Measurements from ENCODE around the gene HSPA4.

HSPA4 gene

DNA sequence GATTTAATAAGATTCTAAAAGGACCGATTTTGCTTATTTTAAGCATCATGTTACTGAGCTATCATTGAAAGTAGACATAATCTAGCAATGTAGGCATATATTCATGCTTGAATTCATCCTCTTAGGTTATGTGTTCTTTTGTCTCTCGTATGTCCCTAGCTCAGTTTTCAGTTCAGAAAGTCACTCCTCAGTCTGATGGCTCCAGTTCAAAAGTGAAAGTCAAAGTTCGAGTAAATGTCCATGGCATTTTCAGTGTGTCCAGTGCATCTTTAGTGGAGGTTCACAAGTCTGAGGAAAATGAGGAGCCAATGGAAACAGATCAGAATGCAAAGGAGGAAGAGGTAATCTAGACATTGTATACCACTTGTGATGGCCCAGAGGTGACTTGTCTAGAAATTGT is 39.2 kb downstream of the HSPA4 start:
- DNase-seq (ENCODE audit: low read depth in 2 of 2) = no peak

DNA sequence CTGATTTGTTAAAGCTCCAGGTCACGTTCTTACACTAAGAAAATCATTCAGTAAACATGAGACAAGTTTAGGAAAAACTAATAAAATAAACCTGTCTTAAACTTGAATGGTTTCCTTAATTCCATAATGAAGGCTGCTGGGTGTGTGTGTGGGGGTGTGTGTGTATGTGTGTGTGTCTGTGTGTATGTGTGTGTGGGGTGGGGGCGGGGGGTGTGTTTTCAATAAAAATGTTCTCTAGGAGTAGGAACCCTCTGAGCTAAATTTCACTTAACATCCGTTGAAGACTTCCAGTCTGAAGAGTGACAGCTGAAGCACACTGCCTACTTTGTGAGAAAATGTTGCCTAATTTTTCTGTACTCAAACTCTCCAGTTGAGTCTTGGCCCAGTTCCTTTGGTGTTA is 54.5 kb downstream of the HSPA4 start:
- DNase-seq (ENCODE audit: low read depth in 2 of 2) = no peak

DNA sequence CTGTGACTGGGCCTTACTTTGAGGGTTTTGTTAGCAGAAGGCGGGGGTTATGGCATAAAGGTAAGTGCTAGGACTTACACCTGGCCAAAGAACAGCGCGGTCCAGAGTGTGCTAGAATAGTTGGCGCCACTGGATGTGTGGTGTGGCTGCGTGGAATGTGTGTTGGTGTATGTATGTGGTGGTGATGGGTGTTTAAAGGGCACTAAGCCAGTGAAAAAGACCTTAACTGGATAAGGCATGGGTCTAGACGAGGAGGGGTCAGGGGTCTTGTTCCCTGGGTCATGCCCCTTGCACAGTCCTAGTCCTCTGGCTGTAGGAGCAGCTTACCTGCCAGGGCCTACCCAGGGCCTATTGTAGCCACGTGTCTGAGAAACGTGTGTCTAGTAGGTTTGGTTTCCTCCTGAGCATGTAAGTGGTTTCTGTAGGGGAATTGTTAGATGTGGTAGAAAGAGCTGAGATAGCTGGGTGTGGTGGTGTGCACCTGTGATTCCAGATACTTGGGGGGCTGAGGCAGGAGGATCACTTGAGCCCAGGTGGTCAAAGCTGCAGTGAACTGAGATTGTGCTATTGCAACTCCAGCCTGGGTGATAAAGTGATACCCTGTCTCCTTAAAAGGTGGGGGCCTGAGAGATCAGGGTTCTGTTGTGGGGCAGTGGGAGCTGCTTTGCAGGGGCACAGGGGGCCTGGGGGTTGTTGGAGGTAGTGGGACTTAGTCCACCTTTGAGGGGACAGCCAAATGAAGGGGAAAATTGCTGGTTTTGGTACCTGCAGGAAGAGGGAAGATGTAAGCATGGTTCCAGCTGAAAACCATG is 55.2 kb downstream of the HSPA4 start:
- no peak for DNase-seq (ENCODE audit: low read depth in 2 of 2)

DNA sequence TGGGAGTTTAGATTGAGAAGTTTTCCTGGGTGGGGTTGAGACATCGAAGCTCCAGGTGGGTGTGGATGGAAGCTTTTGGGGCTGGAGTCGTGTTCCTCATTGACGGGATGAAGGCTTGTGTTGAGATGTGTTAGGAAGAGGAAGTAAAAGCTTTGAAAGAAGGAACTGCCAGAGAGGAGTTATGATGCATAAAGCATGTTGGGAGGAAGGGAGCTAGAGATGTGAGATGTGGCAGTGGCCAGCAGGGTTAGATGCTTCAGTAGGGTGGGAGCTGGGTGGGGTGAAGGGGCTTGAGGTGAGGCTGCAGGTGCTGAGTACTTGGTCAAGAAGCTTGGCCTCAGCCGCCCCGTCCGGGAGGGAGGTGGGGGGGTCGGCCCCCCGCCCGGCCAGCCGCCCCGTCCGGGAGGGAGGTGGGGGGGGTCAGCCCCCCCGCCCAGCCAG is 56.7 kb downstream of the HSPA4 start:
- no peak for DNase-seq (ENCODE audit: low read depth in 2 of 2)

DNA sequence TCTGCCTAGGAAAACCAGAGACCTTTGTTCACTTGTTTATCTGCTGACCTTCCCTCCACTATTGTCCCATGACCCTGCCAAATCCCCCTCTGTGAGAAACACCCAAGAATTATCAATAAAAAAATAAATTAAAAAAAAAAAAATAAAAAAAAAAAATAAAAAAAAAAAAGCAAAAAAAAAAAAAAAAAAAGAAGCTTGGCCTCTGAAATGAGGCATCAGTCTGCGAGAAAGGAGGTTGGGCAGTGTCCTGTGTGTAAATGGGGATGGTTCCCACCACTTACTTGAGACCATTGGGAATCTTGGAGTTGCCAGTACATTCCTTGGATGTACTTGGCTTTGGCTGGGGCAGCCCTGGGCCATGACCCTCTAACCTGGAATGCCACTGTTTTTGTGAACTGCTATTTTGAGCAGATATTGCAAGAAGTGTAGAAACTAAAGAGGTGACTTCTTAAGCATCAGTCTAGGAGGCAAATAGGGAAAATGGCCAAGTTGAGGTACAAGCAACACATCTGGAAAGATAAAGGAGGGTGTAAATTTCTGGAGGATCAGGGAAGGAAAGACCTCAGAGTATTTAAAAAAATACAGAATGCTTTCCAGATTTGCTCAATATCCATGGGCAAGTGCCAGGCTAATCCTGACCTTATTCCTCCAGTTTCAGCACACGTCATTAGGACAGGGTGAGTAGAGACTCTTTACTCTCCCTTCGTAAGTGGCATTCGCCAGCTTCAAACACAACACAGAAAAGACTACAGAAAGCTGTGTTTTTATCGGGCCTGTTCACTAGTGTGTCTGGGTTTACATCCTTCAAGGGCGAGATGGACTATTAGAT is 58.1 kb downstream of the HSPA4 start:
- DNase-seq (ENCODE audit: low read depth in 2 of 2) = no peak

DNA sequence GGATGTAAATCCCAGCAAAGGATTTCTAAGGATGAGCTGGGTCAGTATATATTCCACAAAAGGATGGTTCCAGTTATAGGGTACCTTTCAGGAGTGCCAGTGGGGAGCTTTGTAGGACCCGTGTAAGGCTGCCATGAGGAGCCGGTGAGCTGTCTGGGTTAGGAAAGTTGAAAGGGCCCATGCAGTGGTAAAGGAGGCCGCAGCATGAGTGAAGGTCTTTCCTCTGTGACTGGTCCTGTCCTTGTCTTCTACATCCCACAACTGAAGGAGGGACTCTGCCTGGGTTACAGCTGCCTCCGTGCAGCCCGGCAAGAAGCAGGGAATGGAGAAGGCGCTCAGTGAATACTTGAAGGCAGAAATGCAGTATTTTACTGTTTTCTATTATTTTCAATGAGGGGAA is 58.9 kb downstream of the HSPA4 start:
- DNase-seq (ENCODE audit: low read depth in 2 of 2) = no peak

DNA sequence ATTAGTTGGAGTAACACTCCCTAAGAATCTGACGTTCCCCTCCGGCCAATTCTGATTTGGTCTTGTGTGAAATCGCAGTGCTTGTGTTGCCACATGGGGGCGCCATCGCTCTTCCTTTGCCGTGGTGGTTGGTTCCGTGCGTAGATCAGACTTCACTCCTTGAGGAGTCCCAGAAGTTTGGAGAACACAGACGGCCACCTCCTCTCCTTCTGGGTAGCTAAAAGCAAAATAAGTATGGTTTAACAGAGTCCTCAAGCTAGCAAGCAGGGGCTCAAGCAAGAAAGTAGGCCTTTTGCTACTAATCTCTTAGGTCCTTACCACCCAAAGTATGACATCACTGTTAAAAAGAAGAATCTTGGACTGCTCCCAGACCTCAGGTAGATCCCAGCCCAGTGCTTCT is 59.5 kb downstream of the HSPA4 start:
- DNase-seq (ENCODE audit: low read depth in 2 of 2) = peak; percentile 55 to 69

DNA sequence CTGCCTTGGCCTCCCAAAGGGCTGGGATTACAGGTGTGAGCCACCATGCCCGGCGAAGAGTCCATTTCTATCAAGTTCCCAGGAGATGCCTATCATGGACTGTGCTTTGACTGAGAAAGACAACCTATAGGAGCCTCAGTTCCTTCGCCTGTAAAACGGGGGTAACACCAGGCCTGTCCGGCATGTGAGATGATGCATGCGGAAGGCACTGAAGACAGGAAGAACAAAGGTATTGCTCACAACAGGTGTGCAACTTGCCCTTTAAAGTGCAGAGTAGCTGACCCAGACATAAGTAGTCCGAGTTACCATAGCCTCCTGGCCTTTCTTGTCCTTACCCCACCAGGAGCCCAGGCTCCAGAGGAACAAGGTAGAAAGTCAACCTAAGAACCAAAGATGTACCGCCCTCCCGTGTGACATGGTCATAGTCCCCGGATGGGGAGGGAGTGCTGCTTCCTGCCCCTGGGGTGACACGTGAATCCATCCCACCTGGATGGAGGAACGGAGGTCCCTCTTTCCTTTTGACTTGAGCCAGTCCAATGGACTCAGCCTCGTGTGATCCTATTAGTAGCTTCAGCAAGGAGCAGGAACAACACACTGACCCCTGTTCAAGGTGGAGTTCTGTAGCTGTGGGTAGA is 60.3 kb downstream of the HSPA4 start:
- DNase-seq (ENCODE audit: low read depth in 2 of 2) = no peak

DNA sequence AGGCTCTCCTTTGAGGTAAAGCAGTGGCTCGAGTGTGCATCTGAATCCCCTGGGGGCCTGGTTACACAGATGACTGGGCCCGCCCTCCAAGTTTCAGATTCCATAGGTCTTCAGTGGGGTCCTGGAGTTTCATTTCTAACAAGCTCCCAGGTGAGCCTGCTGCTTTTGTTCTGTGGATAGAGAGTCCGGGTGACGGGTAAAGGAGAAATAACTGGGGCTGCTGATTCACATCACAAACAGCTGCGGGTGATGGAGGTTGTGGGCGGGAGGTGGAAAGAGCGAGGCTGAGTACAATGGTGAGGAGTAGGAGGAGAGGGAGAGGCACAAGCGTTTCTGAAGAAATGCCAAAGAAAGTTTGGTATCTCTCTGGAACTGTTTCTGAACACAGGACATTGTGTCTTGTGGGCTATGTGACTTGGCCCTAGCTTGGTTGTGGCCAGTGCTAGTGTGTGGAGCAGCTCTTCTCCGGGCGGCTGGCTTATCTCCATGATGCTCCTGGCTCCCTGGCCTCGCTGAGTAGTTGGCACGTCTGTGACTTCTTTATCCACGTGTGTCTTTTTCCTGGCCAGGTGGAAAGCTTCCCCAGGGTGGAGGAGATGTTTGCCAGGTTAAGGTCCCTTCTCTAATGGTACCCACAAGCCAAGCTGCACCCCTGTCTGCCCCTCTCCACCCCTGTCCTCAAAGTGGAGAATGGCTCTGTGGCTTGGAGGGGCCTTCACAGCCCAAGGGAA is 61.7 kb downstream of the HSPA4 start:
- no peak for DNase-seq (ENCODE audit: low read depth in 2 of 2)

DNA sequence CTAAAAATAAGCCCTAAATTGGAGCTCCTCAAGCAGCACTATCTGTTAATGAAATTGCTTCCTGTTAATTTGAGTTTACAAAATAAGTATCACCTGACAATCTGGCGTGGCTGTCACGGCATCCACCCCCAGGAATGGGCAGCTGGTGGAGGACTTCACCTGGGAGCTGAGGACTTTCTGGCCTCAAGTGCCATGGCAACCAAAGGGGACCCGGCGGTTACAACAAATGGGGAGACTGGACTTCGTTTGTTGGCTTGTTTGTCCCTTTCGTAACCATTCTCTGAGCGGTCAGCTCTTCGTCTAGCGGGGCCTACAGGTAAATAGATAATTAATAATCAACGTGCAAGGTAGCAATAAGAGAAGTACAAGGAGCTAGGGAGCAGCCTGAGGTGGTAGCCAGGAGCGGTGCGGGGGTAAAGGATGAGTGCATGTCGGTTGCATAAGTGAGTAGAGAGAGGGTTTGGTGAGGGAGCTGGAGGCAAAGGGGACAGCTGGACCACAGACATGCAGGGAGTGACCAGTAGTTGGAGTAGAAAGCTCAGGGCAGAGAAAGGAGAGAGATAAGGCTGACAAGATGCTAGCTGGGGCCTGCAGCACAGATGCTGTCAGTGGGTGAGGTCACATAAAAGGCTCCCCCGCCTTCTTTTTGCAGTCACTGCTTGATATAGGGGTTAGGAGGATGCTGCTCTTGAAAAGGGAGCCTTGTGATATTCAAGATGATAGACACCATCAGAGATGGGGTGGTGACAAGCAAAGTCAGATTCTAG is 62.5 kb downstream of the HSPA4 start:
- no peak for DNase-seq (ENCODE audit: low read depth in 2 of 2)

DNA sequence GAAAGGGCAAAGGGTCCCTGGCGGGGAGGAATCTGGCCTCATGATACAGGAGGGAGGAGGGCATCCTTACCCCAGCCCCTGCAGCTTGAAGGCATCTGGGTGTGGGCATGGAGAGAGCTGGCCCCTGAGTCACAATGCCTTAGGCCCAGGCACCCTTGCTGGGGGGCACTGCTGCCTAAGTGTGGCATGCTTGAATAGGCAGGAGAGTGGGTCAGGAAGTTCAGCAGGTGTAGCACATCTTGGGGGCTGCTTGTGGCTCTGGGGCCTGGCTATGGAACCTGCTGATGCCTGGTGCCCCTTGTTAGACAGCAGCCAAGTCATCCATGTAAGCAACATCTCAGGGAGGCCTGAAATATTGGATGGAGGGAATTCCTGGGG is 63.1 kb downstream of the HSPA4 start:
- no peak for DNase-seq (ENCODE audit: low read depth in 2 of 2)

DNA sequence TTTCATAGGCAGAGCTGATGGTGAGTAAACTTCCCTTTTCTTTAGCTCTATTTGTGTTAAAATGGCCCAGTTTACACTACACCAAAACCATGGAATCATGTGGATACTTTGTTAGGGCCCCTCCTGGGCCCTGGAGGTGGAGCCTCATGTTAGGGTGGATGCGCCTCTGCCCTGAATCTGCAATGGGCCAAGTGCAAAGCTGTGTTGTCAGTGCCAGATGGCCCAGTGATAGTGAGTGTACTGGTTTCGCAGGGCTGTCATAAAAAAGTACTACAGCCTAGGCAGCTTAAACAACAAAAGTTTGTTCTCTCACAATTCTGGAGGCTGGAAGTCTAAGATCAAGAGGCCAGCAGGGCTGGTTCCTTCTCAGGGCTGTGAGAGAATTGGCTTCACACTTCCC is 64.8 kb downstream of the HSPA4 start:
- no peak for DNase-seq (ENCODE audit: low read depth in 2 of 2)

DNA sequence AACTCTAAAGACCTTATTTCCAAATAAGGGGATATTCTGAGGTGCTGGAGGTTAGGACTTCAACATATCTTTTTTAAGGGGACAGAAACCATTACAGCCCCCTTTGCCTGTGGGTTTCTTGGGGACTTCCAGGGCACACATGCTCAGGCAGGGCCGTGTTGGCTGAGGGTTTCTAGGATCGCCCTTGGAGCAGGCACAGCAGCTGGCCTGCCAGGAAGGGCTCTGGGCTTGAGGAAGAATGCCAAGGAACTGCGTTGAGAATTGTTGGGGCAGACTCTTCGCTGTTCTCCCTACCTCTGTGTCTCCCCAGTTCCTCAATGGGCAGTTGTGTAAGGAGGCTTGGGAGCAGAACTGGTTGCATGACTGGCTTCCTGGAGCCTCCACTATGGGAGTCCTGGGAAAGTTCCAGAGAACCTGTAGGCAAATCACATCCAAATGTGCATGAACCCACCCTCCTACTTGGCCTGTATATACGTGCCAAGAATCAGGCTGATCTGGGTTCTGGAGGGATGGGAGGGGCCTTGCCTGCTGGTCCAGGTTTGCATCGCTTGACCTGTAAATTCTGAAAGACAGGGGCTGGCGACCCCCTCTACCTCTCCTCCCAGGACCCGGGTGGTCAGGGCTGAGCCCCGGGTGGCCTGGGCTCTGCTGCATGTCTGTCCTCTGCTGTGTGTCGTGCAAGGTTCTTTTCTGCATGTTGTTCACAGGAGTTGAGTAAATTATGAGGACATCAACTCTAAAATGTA is 65.5 kb downstream of the HSPA4 start:
- DNase-seq (ENCODE audit: low read depth in 2 of 2) = no peak

DNA sequence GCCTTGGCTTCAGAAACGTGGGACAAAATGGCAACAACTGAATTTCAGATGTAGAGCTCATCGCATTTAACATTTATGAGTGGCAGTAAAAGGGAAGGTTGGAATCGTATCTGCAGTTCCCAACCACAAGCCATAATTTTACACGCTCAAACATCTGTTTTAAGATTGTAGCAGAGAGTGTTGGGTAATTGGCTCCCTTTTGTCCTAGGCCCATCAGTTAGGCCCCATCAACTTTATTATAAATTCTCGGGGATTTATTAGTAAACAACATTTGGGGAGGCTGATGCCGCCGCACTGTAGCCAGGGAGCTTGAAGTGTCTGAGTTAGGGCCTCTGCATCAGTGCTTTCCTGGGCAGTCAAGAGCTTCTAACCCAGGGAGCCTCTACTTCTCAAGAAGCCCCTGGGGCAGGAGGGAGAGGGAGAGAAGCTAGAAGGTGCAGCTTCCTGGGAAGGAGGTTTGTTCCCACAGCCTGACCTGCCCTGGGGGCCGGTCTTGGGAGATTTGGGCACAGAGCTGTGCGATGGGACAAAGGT is 66.2 kb downstream of the HSPA4 start:
- DNase-seq (ENCODE audit: low read depth in 2 of 2) = no peak

DNA sequence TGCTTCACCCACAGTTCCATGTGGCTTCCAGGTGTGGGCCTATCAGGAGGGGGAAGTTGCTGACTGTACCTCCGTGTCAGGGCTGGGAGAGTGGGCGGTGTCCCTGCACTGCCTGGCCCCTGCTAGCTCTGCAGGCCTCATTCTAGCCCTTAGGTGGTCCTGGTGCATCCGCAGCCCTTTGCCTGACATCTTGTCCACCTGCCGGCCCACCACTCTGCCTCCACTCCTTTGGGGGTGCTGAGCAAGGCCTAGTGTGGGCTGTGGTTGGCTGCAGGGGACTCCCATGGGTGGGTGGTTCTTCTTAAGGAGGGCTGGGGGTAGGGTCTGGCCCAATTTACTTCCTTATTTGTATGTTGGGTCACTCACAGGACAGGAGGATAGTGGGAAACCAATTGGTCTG is 66.9 kb downstream of the HSPA4 start:
- no peak for DNase-seq (ENCODE audit: low read depth in 2 of 2)

DNA sequence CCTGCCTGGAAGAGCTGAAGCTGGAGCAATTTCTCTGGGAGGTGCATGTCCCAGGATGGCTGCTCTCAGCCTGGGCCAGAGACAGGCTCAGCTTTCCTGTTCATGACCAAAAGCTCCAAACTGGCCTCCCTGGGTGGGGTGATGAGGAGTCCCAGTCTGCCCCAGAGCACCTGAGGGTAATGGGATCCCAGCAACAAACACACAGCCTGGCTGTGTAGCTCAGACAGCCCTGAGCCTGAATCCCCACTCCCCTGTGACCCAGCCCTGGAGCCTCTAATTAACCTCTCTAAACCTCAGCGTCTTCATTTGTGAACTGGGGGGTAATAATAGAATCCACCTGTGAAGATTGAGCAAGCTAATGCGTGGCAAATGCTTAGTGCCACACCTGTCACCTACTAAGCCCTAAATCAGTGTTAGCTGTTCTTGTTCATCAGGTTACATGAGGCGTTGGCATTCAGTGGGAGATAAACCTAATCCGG is 67.5 kb downstream of the HSPA4 start:
- no peak for DNase-seq (ENCODE audit: low read depth in 2 of 2)

DNA sequence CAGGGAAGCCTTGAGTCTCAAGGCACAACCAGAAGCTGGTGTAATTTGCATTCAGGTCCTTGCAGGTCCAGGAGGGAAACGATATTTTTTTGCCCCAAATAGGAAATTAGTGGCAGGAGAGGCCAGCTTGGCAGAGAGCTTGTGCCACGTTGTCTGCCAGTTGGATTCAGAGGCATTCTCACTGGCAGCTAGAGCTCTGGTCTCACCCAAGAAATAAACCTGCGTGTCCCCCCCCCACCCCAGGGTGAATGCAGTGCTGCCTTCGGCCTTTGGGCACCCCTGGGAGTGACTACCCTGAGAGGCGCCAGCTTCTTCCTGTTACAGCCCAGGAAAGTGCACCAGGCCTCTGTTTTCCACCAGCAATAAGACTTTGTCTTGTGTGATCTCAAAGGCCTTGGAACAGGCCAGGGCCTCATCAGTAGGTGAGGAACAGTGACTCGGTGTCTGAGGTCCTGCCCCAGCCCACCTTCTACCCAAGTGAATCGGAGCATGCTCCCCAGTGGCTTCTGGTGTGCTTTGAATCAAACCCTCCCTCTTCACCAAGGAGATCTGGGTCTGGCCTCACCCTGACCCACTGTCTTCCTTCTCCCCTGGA is 68.4 kb downstream of the HSPA4 start:
- no peak for DNase-seq (ENCODE audit: low read depth in 2 of 2)

DNA sequence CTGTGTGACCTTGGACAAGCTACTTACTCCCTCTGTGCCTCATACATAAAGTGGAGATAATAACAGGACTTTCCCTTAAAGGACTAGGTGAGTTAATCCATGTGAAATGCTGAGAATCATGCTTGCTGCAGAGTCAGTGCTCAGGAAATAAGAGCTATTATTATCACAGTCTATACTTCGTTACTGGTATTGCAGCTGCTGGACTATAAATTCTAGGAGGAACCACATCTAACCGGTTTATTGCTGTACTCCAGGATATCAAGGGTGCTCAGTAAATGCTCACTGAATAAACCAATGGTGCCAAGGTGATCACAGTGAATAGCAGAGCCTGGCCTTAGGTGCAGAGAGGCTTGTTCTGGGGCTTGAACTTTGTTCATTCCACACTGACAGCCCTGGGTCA is 69.3 kb downstream of the HSPA4 start:
- no peak for DNase-seq (ENCODE audit: low read depth in 2 of 2)

DNA sequence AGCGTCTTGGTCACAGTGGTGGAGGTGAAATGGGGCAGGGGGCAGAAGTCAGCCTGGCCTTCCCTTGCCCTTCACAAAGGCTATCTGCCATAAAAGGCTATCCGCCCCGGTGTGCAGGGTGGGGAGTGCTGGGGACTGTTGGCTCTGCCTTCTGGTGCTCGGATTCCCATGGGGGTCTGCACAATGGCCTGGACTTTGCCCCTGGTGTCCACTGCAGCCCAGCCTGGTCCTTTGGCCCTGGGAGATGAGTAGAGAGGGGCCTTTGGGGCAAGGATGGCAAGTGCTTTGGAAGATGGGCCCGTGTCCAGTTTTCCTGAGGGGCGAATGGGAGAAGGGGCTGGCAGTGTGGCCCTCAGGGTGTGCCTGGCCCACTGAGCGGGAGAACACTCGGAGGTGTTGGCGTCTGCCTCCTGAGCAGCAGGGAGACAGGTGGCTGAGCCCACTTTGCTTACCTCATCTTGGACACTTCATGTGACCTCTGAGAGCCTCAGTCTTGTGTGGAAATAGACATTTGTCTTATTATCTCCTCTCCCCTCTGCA is 69.9 kb downstream of the HSPA4 start:
- DNase-seq (ENCODE audit: low read depth in 2 of 2) = no peak

All from stimulated activated CD4-positive, alpha-beta T cell treated with anti-CD3 and anti-CD28 coated beads, Interleukin-1b, Interleukin-23, amount 100 ng/mL, for 1 hour (primary cell).